HG03108 (cell line): ENCODE measurements around the gene SGMS1.
"Not testable (repeated sequence)": the region's sequence is repeated elsewhere in the genome, so short reads cannot be mapped to it uniquely, and the experiment has no call there.

Experiments
- ATAC-seq: cut with Tn5 transposase; IDR thresholded peaks from one replicate; pipeline ENCODE4 v1.9.1; 2021; ENCODE audit warnings: moderate library complexity; ENCODE audit not compliant: unreplicated experiment

Gene SGMS1

GRCh38 chr10:50437248-50437647 lies 186.5 kb downstream of the SGMS1 start:
- ATAC-seq: no peak

DNA sequence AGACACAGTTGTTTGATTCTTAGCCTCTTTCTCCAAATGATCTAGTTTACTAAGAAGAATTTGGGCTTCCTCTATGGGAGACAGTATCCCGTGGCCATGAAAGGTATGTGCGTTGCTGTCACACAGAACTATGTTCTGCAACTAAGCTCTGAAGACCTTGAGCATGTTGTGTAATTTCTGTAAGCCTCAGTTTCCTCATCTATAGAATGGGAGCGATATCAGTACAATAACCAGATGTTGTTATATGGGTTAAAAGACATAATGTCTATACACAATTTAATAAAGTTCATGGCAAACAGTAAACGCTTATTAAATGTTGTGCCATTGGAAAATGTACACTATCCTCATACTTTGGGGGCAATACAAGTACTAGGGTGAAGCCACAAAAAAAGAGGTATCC lies 187.0 kb downstream of the SGMS1 start:
- ATAC-seq: no peak

GRCh38 chr10:50432211-50433009 lies 191.3 kb downstream of the SGMS1 start:
- ATAC-seq: peak; percentile 40

DNA sequence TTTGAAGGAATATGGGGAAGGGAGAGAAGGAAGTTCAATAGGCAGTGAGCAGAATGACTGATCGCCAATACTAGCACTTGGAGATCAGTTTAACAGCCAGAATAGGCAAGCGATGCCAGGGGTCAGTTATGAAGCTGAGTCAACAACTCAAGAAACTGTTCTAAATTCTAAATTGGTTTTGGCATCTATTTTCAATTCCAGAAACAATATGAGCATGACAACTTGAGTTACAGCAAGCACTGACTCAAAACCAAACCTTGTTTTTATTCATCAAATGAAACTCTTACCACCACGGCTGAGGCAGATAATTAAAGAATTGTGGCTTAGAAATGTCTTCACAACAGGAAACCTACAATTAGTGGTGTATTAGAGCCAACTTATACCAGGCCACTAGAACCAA lies 192.0 kb downstream of the SGMS1 start:
- peak; percentile 90 for ATAC-seq

- ATAC-seq: no peak
Measured at GRCh38 chr10:50431133-50431532, 192.6 kb downstream of the SGMS1 start.

DNA sequence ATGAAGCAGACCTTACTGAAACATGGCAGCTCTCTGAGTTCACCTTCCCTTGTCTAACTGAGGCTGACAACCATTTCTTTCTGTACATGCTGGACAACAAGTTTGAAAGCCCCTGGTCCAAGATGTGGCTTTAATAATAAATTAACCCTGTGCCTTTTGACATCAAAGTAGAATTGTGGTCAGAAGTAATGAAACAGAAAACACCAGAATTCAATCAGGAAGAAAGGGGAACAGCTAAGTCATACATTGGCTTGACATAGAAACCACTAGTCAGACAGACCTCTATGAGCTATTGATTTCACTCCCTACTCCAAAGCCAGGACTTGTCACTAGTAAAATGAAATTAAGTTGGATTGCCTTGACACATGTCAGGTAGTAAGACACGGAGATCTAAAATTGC lies 197.3 kb downstream of the SGMS1 start:
- peak; percentile 68 for ATAC-seq

DNA sequence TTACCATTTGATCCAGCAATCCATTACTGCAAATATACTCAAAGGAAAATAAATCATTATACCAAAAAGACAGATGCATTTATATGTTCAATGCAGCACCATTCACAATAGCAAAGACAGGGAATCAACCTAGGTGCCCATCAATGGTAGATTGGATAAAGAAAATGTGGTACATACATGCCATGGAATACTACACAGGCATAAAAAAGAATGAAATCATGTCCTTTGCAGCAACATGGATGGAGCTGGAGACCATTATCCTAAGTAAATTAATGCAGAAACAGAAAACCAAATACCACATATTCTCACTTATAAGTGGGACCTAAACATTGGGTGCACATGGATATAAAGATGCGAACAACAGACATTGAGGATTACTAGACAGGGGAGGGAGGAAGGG lies 198.5 kb downstream of the SGMS1 start:
- ATAC-seq: not testable (repeated sequence)

DNA sequence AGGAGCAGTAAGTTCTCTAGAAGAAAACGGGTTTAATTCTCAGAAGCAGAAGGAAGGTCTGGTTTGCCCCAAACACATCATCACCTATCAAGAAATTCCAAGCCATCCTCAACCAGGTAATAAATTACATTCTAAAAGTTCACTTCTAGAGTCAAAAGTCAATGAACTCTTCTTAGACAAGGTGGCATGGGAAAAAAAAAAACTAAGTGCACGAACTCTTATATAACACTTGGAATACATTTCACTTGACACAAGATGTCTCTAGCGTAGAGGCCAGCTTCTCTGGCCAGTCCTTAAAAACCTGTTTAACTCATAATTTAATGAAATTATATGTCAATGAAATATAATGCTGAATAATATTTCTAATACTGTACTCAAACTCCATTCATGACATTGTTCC lies 200.3 kb downstream of the SGMS1 start:
- ATAC-seq: no peak

- ATAC-seq: no peak
Measured at GRCh38 chr10:50422259-50422658, 201.5 kb downstream of the SGMS1 start.

DNA sequence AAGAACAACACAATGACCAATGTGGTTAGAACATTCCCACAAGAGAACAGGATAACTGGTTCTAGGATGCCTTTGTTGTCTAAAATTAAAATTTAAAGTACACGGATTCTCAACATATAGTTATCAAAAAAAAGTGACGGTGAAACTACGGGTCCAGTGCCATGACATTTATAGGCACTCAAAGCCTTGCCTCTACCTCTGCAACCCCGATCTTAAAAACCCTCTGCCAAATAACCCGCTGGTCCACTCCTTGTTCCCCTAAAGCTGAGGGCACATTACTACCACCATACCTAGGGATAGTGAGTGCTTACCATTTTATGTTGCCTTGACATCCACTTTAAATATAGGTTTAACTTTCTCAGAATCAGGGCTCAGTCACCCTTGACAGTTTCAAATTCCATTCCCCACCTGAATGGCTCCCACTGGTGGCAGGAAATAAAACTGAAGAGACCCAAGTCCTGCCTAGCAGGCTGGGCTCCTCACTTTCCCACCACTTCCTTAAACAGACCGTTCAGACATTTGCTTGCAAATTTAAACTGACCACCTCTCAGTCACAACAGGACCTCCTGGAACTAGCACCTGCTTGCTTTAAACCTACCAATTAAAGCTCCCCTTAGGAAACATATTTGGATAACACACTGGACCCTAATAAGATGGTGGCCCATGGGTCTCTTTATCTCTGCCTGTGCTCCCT lies 202.6 kb downstream of the SGMS1 start:
- ATAC-seq: no peak

DNA sequence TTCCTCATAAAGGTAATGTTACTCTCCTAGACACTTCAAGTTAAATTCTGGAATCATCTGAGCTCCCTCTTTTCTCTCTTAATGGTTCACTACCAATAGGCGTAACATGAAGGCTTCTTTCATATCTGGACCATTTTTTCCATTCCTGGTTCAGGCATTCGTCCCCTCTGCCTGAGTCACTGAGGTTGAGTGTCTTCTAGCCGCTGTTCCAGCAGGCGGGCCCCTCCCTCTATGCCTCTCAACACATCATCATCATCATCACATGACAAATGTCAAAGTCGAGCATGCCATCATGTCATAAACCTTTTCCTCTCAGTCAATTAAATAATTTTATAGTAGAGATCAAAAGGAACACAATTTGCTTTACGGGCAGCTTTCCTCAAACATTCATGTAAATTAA lies 203.6 kb downstream of the SGMS1 start:
- no peak for ATAC-seq

GRCh38 chr10:50419756-50420155 lies 204.0 kb downstream of the SGMS1 start:
- no peak for ATAC-seq

GRCh38 chr10:50419091-50419490 lies 204.7 kb downstream of the SGMS1 start:
- ATAC-seq: no peak

DNA sequence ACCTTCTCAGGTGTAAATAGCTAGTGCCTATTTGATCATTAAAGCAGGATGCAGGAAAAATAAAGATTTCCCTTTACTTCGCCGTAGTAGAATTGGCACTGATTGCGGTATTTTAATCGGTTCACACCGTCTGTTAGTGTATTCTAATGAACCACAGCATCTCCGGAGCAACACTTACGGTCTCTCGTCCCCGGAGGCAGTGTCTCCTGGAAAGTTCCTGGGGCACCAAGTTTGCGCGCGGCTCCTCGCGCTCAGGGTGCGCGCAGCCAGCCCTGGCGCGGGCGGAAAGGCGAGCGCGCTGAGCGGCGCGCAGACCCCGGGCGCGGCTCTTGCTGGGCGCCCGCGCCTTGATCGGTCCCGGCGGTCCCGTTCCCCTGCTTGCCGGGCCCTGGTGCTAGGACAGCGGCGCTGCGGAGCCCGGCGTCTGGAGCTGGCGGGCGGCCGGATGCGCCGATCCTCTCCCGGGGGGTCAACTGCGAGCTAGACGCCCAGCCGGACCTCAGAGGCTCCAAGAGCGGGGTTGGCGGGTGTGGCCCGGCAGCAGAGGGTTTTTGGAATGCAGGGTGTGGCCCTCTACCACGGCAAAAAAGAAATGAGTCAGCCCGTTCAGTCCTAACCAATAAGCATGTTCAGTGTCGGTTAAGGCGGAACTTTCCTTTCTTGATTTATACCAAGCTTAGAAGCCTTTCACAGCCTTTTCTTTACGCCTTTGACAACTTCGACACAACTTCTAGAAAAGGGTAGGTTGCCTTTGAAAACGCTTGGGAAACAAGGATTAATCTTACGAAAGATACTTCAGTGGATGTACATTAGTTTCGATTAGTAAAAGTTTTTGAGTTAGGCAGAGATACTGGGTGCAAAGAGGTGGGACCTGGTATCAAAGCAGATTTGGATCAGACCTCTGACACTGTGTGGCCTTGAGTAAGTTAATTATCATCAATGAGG lies 205.6 kb downstream of the SGMS1 start:
- ATAC-seq: peak; percentile 57

GRCh38 chr10:50417486-50417885 lies 206.3 kb downstream of the SGMS1 start:
- ATAC-seq: peak; percentile 15

- ATAC-seq: no peak
Measured at GRCh38 chr10:50416881-50417280, 206.9 kb downstream of the SGMS1 start.

GRCh38 chr10:50416181-50416824 lies 207.5 kb downstream of the SGMS1 start:
- no peak for ATAC-seq

- ATAC-seq: no peak
Measured at GRCh38 chr10:50415292-50415691, 208.5 kb downstream of the SGMS1 start.

- no peak for ATAC-seq
Measured at GRCh38 chr10:50410066-50410811, 213.5 kb downstream of the SGMS1 start.
